Endometrial microvascular endothelial cells (primary cell): Measurements from ENCODE around the gene CEP104. TPM values are rescaled to one million over a fixed set of nuclear protein-coding genes. Genes with fewer than 3 reads are reported as not detected.

Experiments
- in situ Hi-C: cut with HindIII; loops from 2 replicates; pipeline ENCODE4 v1.10.0; 2017; ENCODE audit warnings: low sequenced_read_pairs, low pct_unique_long_range_greater_than_20kb; ENCODE audit errors: inconsistent ontology term
- total RNA-seq: library from RNA; depleted of rRNA; stranded (reverse); fragments of >200 nt; gene quantifications from one replicate; pipeline ENCODE4 v1.2.3, GENCODE V29; 2015; ENCODE audit errors: inconsistent ontology term

CEP104 gene
- total RNA-seq, 1 donor from 2014 or later: 25.3 TPM

DNA sequence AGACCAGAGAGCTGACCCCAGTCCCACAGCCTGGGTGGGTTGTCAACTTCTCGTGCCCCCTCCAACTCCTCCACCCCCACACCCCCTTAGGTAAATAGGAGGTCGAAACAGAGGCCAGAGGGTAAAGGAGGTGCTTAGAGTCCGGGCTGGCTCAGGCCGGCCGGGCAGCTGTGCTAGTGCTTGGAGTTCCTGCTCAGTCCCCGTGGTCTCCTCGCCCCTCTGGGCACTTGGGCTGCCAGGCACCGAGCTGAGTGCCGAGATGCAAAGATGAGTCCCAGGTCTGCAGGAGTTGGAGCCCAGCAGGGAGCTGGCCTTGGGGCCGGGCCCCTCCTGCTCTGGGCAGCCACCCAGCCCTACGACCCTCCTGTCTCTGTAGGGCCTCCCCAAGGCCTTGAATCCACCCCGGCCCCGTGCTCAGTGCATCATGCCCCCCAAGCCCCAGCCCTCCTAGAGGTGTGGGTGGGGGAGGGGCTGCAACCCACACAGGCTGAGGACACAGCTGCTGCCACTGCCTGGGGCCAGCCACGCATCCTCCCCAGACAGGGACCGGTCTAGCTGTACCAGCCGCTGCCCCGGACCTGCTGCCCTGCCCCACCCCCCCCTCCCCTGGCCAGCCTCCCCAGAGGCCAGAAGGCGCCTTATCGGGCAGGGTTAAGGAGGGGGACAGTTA, 82.6 kb downstream of the CEP104 start:
- in situ Hi-C loops: no loop called here

DNA sequence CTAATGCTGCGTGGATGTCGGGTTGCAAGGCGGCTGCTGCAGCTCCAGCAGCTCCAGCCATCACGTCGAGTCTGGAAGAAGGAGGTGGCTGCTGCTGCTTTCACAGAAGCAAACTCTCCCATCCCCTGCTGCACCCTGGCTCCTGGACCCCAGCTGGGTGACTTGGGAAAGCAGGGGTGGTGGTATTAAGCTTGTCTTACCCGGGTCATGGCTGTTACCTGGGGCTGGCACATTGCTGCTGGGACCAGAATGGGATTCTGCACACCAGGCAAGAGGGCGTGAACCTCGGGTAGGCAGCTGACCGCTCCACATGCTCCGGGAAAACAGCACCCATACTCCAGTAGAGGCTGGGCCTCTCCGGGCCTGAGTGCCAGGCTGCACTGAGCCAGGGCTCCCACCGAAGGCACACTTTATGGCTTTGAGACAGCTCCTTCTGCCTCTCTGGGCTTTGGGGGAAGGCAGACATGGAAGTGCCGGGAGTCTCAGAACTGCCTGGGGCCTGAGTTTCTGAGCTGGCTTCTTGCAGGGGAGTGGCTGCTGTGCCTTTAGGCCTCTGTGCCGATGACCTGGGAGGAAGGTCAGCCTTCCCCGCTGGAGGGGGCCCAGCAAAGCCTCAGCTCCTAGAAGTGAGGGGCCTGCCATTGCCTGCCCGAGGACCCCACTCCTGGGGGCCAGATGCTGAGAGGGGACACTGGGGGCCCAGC, 83.3 kb downstream of the CEP104 start:
- in situ Hi-C loops: no loop called here

- in situ Hi-C loops: no loop called here
Measured at GRCh38 chr1:3772715-3773571, 84.1 kb downstream of the CEP104 start, which contains the start of gene SMIM1. SMIM1 (plus strand) TSS chr1:3772749; CDS start chr1:3775374, 2,625 bp downstream.

- in situ Hi-C loops: no loop called here
Measured at GRCh38 chr1:3772027-3772714, 84.8 kb downstream of the CEP104 start.

DNA sequence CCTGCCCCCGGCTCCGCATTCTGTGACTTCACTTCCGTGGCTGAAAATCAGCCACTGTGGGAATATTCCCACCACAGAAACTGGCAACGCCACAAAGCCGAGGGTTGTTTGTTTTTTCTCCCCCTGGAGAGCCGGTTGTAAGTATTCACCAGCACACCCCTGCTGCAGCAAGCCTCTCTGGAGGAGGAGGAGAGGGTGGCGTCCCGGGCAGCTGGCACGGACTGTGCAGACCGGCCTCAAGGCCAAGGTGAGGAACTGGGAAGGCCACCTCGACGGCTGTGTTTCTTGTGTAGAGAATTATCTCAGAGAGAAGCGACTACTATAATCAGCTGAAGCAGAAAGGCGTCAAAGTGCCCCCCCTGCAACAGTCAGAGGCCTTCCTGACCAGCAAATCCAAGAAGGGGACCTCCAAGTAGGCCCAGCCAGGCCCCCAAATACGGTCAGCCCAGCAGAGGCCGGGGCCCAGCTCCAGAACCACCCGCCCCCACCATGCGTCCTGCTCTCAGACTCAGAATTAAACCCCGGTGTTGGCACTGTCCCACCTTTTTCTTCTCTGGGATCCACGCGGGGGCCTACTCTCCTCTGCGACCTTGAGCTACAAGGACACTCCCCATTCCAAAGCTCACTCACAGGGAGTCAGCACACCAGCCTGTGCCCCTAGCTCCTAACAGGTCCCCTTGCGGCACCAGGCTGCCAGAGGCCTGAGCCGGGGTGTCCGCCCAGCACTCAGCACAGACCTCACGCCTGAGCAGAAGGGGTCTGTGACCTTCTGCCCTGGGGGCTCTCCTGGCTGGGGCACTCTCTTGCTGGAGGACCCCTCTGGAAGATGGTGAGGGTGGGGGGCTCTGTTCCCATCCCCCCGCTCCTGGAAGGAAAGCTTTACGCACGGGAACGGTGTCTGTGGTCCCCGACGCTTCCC, 85.6 kb downstream of the CEP104 start:
- in situ Hi-C loops: no loop called here

DNA sequence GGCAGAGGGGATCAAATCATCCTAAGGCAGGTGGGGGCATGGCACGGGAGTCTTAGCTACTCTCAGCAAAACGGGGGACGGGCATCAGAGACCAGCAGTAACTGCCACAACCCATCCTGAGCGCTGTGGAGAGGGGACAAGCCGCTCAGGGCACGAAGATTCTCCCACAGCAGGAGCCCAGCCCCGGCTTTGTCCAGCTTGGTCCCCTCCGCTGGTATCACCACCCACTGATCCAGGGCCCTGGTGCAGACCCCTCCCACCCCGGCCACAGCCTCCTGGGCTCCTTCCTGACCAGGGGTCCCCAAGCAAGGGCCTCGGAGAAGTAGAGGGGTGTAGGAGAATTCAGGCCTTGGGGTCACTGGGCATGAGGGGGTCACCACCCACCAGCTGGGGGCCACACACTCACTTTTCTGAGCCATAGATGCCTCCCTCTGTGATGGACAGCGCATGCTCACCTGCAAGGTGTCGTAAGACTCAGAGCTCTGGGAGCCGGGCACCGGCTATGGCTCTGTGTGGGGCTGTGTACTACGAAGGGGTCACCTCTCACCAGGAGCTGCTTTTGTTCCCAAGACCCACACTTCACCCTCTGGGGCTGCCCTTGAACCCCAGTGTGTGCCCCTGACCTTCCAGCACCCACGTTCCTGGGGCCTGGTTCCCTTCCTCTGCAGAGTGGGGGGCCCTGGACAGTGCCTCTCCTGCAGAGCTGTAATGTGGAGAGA, 86.8 kb downstream of the CEP104 start:
- in situ Hi-C loops: no loop called here

DNA sequence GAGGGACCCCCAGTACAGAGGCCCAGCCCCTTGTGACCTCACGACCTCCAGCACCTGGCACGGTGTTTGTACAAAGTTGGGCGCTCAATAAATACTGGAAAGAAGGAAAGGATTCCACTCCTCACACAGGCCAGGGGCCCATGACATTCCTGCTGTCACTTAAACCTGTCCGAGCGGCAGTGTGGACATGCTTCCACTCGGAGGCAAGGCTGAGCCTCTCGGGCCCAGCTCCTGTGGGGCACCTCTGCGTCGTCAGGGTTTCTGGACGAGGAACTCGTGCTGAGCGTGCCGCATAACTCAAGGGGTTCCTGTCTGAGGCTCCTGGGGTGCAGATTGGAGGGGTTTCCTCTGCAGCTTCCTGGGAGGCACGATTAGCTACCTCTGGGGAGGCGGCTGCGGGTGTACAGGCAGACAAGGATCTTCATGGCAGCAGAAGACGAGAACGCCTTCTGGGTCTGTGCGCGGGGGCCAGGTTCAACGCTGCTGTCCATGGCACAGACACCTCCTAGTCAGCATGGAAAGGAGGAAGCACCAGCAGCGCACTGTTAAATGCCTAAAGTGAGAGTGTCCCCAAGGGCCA, 88.1 kb downstream of the CEP104 start:
- in situ Hi-C loops: no loop called here

GRCh38 chr1:3767328-3767925, 89.6 kb downstream of the CEP104 start:
- in situ Hi-C loops: no loop called here

- in situ Hi-C loops: no loop called here
Measured at GRCh38 chr1:3763351-3764125, 93.5 kb downstream of the CEP104 start.

DNA sequence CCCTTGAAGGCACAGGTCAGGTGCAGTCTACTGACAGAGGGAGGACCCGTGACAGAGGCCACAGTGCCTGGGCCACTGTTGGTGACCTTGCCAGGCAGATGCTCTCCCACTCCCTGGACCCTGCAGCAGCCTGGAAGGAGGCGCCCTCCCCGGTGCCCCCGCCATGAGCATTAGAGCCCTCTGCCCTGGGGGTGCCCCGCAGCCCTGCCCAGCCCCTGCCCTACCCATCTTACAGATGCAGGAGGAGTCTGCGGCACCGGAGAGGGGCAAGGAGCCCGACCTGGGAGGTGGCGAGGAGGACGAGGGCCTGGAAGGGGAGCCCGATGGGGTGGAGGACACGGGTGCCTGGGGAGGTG, 94.2 kb downstream of the CEP104 start:
- in situ Hi-C loops: no loop called here

DNA sequence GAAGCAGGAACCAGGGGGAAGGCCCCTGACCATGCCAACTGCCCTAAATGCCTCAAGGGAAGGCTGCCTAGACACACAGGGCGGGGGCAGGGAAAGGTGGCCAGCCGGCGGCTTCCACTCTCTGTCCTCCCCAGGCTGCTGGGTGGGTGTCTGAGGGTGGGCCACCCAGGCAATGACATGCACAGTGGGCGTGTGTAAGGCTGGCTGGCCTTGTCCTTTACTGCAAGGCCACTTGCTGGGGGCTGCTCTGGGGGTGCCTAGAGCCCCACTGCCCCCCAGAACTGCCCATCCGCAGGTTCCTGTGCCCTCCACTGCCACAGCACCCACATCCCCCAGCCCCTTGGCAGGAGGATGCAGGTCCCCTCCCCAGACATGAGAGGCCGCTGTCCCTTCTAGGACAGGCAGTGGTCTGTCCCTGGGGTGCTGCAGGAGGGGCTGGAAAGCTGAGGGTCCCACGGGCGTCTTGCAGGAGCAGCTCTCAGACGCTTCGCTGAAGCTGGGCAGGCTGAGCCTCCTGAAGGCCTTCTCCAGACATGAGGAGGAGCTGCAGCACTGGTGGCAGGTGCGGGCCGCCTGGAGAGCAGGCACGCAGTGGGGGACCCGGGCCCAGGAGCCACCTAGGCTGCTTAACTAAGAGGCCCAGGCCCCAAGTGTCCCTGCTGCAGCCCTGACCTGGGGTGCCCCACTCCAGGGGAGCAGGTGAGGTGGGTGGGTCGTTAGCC, 94.7 kb downstream of the CEP104 start:
- in situ Hi-C loops: no loop called here

Other genes starting within 250 kb of the CEP104 start
- gene MEGF6, start 245.7 kb downstream of the CEP104 start, total RNA-seq: 2.0 TPM
- 35.4 TPM for gene TPRG1L, start 232.2 kb downstream of the CEP104 start, total RNA-seq
- 26.4 TPM for gene WRAP73, start 207.1 kb downstream of the CEP104 start, total RNA-seq
- not detected for gene TP73, start 204.7 kb downstream of the CEP104 start, total RNA-seq
- gene CCDC27, start 104.8 kb downstream of the CEP104 start, total RNA-seq: not detected
- not detected for gene SMIM1, start 84.5 kb downstream of the CEP104 start, total RNA-seq
- gene LRRC47, start 60.7 kb downstream of the CEP104 start, total RNA-seq: 37.0 TPM
- 20.2 TPM for gene DFFB, start 265 bp upstream of the CEP104 start, total RNA-seq
- gene C1orf174, start 43.1 kb upstream of the CEP104 start, total RNA-seq: 43.7 TPM